Esophagus muscularis mucosa (tissue), 3 donors: Measurements from ENCODE around the gene TMEM200C.

Source experiments
- POLR2A ChIP-seq: fragments of 450-650 bp; IDR thresholded peaks from one replicate; pipeline ENCODE4 v1.6.1; 2017; ENCODE audit warnings: antibody characterized with exemption, moderate library complexity, mild to moderate bottlenecking, low read depth
- TF ChIP-seq, protein P1 (sequence below), 3 experiments: fragments of 200-600 bp in 2 of 3; fragments of 450-650 bp in 1 of 3; sonication (generic) in 2 of 3; IDR thresholded peaks; one replicate each; pipeline ENCODE4 v1.5.1; 2017 to 2019; ENCODE audit warnings: antibody characterized with exemption in 3 of 3, mild to moderate bottlenecking in 2 of 3, moderate library complexity in 1 of 3

DNA sequence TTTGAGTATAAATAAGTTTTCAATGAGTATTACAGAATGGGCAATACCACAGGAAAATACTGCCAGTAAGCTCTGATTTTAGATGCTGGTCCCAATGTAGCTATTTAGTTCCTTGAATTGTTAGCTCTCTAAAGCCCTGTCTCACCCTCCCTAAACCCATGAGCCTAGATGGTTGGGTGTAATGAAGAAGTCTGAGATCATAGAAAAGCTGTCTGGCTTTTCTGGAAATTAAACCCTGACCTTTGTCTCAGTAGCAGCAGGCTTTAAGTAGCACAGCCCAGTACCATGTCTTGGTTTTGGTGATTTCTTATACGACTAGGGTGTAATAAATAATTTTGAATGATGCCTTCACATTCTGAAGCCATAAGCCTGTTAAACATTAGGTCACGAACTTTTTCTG, 55.3 kb downstream of the TMEM200C start:
- TF ChIP-seq, protein P1, sequence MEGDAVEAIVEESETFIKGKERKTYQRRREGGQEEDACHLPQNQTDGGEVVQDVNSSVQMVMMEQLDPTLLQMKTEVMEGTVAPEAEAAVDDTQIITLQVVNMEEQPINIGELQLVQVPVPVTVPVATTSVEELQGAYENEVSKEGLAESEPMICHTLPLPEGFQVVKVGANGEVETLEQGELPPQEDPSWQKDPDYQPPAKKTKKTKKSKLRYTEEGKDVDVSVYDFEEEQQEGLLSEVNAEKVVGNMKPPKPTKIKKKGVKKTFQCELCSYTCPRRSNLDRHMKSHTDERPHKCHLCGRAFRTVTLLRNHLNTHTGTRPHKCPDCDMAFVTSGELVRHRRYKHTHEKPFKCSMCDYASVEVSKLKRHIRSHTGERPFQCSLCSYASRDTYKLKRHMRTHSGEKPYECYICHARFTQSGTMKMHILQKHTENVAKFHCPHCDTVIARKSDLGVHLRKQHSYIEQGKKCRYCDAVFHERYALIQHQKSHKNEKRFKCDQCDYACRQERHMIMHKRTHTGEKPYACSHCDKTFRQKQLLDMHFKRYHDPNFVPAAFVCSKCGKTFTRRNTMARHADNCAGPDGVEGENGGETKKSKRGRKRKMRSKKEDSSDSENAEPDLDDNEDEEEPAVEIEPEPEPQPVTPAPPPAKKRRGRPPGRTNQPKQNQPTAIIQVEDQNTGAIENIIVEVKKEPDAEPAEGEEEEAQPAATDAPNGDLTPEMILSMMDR (IDR thresholded peaks at IDR 0.05), result no peak
- no peak for TF ChIP-seq POLR2A
